GM18873 (cell line): ENCODE measurements around the gene HEXA.

Experiments used
- ATAC-seq: cut with Tn5 transposase; IDR thresholded peaks from one replicate; pipeline ENCODE4 v1.9.1; 2021; ENCODE audit warnings: mild to moderate bottlenecking, moderate library complexity, moderate number of reproducible peaks; ENCODE audit not compliant: unreplicated experiment, low FRiP score

The HEXA gene

DNA sequence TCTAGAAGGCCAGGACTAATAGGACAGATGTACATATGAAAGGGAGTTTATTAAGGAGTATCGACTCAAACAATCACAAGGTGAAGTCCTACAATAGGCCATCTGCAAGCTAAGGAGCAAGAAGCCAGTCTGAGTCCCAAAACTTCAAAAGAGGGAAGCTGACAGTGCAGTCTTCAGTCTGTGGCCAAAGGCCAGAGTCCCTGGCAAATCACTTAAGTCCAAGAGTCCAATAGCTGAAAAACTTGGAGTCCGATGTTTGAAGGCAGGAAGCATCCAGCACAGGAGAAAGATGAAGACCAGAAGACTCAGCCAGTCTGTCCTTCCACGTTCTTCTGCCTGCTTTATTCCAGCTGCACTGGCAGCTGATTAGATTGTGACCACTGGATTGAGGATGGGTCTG is 44.8 kb downstream of the HEXA start:
- no peak for ATAC-seq

- ATAC-seq: no peak
These were observed 52.1 kb downstream of the HEXA start for GRCh38 chr15:72323752-72324151.

GRCh38 chr15:72319985-72320671 is 55.7 kb downstream of the HEXA start, which contains the start of gene CELF6:
TSS of gene CELF6 (minus strand) at chr15:72320157. CDS start at chr15:72319874, 283 bp downstream.
- ATAC-seq: no peak

DNA sequence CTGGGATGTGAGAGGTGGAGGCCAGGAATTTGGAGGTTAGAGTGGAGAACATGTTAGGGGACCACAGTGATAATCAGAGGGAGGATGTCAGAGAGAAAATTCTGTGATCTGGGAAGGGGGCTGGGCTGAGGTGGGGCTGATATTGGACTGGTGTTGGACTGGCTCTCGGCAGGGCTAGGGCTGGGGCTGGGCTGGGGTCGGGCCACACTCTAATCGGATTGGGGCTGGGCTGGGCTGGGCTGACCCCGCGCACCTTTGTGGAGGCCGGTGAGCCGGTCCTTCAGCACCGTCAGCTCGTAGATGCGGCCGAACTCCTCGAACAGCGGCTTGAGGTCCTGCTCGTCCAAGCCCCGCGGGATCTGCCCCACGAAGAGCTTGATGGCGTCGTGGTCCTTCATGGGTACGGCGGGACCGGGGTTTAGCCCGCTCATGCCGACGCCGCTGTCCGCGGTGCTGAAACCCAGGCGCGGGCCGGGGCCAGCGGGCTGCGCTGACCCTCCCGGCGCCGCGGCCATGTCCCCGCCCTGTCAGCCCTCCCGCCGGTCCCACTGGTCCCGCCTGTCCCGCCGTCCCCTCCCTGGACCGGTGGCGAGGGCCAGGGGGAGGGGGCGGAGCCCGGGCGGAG is 56.3 kb downstream of the HEXA start:
- no peak for ATAC-seq

DNA sequence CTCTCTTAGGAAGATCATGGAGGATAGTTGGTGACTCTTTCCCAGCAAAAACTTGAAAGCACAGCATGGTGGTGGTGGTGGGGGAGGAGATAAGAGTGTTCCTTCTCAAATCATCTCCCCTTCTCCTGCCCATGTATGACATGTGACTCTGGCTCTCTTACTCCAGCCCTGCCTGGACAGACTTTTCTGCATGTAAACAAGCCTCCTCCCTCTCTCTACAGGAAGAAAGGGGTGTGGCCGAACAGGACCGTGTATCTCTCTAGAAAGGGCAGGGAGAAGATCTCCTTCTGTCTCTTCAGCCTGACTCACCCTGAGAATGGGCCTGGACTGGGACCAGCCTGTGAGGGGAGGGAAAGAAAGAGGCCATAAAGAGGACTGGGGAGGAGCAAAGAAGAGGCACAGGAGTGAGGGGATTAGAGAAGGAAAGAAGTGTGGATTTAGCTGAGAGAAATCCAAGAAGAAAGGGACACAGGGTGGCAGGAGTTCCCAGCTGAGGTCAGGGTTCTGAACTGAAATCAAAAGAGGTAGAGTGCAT is 57.3 kb downstream of the HEXA start:
- ATAC-seq: no peak

DNA sequence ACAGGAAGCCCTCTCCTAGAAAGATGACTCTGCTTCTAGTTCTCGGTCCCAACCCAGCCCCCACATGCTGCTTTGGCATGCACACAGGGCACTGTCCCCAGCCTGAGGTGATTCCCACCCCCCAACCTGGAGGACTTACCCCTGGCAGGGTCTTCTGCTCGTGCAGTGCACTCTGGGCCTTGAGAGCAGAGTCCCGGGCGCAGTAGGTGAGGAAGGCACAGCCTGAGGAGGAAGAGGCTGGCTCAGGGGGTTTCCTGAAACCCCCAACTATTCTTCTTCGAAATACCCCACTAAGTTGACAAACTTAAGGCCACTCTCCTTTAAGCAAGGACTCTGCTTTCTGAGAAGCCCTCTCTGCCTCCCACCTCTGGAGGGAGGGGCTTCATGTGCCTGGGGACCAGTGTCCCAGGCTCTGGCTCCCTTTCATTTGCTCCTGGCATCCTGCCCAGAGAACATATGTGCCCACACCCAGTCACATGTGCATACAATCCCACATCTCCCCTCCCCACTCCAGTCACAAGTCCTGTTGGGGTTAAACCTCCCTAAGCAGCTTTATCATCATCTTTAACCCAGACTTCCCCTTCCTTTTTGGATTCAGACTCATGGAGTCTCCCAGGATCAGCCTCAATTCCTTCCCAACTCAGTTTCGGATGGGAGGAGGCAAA is 60.0 kb downstream of the HEXA start:
- ATAC-seq: no peak

DNA sequence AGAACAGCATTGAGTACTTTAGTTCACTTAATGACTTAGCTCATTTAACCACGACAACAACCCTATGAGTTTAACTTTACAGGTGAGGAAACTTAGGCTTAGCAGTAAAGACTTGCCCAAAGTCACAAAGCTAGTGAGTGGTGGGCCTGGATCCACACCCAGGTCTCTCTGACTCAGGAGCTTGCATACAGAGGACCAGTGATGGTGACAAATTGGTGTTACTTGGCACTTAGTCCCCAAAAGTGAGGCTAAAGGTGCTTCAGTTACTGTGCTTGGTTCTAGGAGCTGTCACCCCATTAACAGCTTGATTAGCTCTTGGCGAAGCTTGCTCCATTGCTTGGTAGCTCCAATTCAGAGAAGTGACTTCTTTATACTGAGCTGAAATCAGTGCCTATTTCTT is 61.9 kb downstream of the HEXA start:
- ATAC-seq: no peak

GRCh38 chr15:72313448-72313840 is 62.4 kb downstream of the HEXA start:
- no peak for ATAC-seq

DNA sequence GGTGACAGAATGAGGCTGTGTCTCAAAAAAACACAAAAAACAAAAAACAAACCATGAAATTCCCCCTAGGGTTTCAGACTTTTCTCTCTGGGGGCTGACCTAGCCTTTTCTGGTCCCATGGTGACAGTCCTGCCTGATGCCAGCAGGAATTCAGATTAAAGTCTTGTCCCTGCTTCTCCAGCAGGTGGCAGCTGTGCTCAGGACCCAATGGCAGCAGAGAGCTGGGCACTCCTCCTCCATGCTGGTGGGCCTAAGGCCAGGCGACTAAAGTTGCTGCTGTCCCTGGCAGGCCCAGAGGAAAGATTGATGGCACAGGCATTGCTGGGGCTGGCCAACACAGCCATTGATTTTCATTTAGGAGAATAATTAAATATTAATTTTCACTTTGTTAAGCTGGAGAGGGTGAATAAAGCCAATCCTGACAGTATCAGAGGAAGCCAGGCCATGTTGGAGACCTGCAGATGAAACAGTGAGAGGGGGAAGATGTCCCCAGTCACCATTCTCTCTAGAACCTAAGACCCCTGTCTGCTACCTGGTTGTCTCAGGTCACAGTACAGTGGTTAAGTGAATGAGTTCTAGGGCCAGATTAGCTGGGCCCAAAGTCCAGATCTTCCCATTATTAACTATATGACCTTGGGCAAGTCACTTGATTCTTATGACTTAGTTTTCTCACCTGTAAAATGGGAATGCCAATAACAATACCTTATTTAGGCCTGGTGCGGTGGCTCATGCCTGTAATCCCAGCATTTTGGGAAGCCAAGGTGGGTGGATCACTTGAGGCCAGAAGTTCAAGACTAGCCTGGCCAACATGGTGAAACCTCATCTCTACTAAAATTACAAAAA is 63.0 kb downstream of the HEXA start:
- no peak for ATAC-seq

GRCh38 chr15:72307026-72307425 is 68.8 kb downstream of the HEXA start:
- no peak for ATAC-seq

- ATAC-seq: no peak
These were observed 69.5 kb downstream of the HEXA start for GRCh38 chr15:72306211-72306785.

DNA sequence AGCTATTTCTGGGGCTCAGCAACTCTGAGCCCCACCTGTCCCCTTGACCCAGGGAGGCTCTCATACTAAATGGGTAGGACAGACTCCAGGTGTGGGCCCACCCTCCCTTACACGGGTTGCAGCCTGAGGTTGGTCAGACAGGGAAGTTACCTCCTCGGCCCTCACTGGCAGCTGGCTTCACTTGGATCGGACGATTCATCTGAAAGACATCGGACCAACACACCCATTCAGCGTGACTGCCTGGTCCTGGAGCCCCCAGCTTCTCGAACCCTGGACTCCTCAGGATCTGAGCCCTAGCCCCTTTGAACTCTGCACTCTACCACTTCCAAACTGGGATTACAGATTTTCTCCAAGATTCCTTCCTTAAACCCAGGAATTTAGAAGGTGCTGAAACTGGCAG is 71.2 kb downstream of the HEXA start:
- ATAC-seq: no peak

DNA sequence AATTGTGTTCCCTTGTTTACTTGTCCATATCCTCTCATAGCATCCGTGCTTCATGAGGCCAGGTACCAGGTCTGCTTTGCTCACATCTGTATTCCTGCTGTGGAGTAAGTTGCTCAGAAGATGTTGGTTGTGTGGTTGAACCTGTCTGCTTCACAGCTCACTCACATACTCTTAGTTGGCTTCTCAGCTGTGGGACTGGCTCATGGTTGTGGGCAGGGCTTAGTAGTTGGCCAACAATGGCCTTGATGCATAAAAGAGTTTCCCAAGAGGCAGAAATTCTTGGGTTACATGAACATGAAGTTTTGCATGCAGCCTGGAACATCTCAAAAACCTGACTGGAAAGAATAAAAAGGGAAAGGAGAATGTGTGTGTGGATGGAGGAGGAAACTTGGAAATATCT is 72.9 kb downstream of the HEXA start:
- no peak for ATAC-seq
